CMK (cell line): ENCODE measurements around the gene CHST11.

Source experiments
- DNase-seq: peaks from one replicate; pipeline ENCODE4 v3.0.0-alpha.2; 2010; ENCODE audit warnings: low read depth

The CHST11 gene

DNA sequence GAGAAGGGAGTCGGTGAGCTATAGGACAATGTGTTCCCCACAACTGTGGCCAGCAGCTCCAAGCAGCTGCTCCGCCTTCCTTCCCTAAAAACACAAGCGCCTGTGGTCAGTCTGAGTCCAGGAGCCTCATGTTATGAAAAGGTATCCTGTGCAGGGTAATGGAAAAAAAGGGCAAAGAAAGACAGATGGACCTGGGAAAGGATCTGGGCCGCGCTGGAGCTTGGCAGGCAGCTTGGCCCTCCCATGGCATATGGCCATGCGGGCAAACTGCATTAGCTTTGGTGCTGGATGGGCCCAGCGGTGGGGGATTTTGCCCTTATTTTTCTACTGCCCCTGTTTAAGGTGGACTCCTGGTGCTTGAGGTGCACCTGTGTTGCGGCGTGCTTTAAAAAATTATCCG is 23.7 kb upstream of the CHST11 start:
- DNase-seq, result no peak

- no peak for DNase-seq
These were observed 22.6 kb upstream of the CHST11 start for GRCh38 chr12:104434129-104434528.

DNA sequence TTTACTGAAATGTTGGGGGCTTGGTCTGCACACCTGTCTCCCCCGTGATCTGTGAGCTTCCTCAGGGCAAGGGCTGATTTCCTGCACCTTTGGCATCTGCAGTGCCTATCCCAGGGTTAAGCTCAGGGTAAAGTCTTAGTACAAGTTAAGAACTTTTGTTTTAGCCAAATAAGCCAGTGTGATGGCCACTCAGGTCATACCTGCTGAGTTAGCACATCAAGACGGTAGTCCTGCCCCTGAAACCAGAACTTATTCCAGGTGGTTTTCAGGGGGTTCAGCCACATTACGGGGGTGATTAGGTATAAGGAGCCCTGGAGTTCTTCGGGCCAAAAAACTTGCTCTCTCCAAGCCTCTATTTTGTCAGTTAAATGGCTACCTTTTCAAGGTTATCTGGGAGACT is 21.6 kb upstream of the CHST11 start:
- no peak for DNase-seq

GRCh38 chr12:104435765-104436164 is 21.0 kb upstream of the CHST11 start:
- no peak for DNase-seq

GRCh38 chr12:104436790-104437189 is 20.0 kb upstream of the CHST11 start:
- no peak for DNase-seq

DNA sequence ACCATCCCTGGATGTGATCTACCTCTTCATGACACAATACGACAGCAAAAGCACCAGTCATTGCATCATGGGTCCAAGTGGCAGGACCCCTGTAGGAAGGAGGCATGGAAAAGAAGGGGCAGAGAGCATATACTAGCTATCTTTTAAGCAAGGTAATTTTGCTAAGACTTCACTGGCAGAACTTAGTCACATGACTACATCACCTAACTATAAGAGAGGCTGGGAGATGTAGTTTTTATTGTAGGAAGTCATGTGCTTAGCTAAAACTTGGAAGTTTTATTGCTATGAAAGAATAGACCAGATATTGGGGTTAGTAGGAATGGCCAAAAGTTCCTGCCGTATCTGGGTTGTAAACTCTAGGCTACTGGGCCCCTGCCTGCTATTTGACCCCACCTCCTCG is 18.6 kb upstream of the CHST11 start:
- DNase-seq, result no peak

- no peak for DNase-seq
These were observed 17.6 kb upstream of the CHST11 start for GRCh38 chr12:104439137-104439536.

DNA sequence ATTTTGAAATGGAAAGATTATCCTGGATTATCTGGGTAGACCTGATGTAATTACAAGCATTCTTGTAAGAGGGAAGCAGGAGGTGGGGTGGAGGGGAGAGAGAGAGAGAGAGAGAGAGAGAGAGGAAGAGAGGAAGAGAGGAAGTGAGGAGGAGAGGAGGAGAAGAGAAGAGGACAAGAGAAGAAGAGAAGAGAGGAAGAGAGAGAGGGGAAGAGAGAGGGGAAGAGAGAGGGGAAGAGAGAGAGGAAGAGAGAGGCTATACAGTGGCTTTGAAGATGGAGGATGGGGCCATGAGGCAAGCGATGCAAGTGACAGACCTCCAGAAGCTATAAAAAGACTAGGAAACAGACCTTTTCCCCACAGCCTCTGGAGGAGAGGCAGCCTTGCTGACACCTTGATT is 13.7 kb upstream of the CHST11 start:
- DNase-seq, result no peak

GRCh38 chr12:104446646-104447421 is 9.9 kb upstream of the CHST11 start:
- DNase-seq, result no peak

DNA sequence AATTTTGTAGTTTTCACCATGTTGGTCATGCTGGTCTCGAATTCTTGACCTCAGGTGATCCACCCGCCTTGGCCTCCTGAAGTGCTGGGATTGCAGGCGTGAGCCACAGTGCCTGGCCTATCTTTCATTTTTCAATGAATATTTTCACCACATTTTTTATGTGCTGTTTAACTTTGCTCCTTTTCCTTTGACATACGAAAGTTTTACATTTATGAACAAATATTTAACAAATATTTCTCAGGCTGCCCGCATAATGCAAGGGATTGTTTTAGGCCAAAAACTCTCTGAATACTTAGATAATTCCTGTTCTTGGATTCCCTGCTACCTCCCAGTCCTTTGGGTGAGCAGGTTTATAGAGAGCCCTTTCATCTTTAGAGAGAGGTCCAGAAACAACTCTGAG is 8.7 kb upstream of the CHST11 start:
- no peak for DNase-seq

- DNase-seq, result no peak
These were observed 8.3 kb upstream of the CHST11 start for GRCh38 chr12:104448451-104448850.

- DNase-seq, result no peak
These were observed 6.0 kb upstream of the CHST11 start for GRCh38 chr12:104450700-104451099.

DNA sequence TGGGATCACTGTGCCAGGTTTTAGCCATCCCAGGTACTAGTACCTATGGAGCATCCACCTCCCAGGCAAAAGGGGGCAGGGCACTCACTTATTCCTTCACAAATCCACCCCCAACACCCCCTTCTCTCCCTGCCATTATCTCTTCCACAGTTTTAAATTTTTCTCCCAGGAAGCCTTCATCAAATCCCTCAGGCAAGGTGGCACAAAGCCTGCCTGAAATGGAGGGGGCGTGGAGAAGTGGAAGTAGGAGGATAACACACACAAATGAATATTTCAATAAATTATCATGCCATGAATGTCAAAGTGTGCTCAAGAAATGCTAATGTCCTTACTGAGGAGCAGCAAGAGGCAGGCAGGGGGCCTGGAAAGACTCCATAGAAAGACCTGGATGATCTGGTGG is 4.7 kb upstream of the CHST11 start:
- DNase-seq, result no peak

DNA sequence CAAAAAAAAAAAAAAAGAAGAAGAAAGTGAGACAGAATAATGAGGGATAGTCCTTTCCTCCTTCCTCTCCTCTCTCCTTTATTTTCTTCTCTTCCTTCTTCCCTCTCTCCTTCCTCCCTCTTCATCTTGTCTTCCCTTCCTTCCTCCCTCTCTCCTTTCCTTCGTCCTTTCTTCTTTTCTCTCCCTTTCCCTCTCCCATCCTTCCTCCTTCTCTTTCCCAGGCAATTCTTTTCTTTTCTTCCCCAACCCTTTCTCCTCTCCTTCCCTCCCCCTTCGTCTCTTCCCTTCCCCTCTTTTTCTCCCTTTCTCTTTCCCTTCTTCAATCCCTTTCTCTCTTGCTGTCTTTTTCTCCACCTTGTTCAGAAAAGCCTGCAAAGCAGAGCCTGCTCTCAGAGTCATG is 3.6 kb upstream of the CHST11 start:
- no peak for DNase-seq

GRCh38 chr12:104454997-104455396 is 1.8 kb upstream of the CHST11 start:
- DNase-seq, result no peak

- DNase-seq, result no peak
These were observed 951 bp upstream of the CHST11 start for GRCh38 chr12:104455578-104456416.

DNA sequence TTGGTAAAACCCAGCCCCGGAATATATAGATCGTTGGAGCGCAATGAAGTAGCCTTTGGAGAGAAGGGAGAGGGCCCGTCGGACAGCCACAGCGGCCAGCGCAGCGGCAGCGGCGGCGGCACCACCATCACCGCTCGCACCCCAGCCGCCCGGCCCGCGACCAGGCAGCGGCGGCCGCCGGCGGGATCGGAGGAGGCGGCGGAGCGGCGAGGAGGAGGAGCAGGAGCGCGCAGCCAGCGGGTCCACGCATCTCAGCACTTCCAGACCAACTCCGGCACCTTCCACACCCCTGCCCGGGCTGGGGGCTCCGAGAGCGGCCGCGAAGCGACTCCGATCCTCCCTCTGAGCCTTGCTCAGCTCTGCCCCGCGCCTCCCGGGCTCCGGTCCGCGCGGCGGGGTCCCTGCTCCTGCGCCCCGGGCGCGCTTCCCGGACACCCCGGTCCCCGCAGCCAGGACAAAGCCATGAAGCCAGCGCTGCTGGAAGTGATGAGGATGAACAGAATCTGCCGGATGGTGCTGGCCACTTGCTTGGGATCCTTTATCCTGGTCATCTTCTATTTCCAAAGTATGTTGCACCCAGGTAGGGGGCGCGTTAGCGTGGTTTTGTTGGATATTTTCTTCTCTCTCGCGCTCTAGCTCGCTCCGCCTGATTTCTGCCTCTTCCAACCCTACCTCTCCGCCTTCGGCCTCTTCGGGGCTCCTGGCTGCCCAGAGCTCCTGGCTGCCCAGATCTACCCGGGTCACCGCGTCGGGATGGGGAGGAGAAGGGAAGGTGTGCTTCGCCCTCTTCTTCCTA is 400 bp downstream of the CHST11 start:
- DNase-seq, result no peak

DNA sequence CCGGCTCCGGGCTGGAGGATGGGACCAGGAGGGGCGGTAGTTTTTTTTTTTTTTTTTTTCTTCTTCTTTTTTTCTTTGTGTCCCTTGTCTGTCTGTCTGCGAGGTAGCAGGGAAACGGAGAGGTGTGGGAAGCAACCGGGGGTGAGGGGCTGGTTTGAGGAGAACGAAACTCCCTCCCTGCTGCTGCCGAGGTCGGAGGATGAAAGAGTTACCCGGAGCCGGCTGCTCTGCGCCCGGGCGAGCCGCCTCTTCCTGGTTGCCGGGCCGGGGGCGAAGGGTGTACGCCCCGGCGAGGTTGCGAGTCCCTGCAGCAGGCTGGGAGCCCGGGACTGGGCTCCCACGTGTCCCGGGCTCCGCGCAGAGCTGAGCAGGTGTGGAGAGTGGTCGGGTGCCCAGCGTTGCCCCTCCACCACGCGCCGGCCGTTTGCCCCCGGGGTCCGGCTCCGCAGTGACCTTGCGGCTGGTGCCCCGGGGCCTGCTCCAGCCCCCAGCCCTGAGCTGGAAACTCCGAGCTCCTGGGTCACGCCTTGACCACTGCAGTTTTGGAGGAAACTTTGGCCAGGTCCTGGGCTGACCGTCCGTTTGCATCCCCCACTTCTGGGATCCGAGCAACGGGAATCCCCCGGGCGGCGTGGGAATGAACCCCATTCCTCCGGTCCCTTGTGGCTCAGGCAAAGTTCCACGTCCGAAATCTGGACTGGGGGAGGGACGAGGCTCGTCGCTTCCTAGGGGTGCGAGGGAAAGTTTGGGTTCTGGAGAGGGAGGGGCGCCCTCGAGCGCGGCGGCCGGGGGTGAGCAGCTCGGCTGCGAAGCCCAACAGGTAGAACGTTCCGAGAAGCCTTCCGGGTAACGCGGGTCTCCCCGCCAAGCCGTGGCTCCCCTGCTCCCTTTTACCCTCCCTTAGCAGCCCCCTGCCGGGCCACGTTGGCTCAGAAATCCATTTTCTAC is 1.3 kb downstream of the CHST11 start:
- no peak for DNase-seq

DNA sequence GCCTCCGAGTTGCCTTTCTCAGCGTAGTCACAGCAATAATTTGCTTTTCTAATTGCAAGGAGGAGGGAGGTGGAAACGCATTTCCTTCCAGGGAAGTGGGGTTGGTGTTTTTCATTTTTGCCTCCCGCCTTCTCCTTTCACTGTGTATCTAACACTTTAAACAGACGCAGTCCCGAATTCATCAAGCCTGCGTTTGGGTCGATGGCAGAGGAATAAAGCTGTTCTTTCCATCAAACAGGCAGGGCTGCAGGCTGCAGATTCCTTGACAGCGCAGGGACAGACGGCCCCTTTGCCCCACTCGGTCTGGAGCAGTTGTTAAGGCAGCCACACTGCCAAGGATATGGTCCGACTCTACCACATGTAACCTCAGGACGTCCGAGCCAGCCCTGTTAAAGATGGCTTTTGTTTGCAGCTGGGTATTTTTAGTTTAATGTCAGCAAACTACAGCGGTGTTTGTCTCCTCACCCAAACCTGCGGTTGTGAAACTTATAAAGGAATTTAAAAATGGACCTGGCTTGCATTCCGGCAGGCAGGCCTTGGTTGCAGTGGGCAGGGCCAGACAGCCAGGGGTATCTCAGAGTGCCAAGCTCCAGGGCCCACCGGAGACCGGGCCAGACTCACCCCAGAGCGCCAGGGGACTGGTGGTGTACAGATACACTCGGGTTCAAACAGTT is 2.1 kb downstream of the CHST11 start:
- no peak for DNase-seq

- DNase-seq, result no peak
These were observed 2.7 kb downstream of the CHST11 start for GRCh38 chr12:104459368-104459909.
